ENCODE results near the gene CXCL11.

GRCh38 chr4:76083386-76083988 lies 47.6 kb upstream of the CXCL11 start:
- TF ChIP-seq EP300 (IDR thresholded peaks at IDR 0.05): no peak
- no peak for TF ChIP-seq CTCF (IDR thresholded peaks at IDR 0.05)
- TF ChIP-seq POLR2AphosphoS5 (IDR thresholded peaks at IDR 0.05): no peak
